HG02571 (cell line): ENCODE measurements around the gene HSD17B13.
"Not testable (repeated sequence)": the region's sequence is repeated elsewhere in the genome, so short reads cannot be mapped to it uniquely, and the experiment has no call there.

ENCODE experiments used
- ATAC-seq: cut with Tn5 transposase; IDR thresholded peaks from one replicate; pipeline ENCODE4 v1.9.1; 2021; ENCODE audit warnings: mild to moderate bottlenecking, moderate library complexity; ENCODE audit not compliant: unreplicated experiment

The HSD17B13 gene, protein sequence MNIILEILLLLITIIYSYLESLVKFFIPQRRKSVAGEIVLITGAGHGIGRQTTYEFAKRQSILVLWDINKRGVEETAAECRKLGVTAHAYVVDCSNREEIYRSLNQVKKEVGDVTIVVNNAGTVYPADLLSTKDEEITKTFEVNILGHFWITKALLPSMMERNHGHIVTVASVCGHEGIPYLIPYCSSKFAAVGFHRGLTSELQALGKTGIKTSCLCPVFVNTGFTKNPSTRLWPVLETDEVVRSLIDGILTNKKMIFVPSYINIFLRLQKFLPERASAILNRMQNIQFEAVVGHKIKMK

DNA sequence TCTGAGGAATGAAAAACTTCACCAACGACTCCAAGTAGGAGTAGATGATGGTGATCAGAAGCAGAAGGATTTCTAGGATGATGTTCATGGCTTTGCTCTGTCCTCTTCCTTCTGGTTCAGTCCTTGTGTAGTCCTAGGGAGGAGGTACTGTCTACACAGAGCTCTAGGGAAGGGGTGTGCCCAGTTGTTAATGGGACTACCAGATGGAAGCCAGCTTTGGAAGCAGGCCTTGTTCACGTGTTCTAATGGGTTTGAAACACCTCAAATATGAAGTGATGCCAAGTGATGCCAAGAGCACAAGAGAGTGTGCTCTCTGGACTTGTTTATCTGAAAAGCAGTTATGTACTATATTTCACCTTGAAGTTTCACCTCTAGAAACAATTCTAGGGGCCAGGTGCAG, at the start of gene HSD17B13:
Gene HSD17B13, minus strand, starts transcription at position 129 of the 400 bp plus-strand sequence. Its CDS starts 41 bp downstream, at position 88.
- no peak for ATAC-seq

DNA sequence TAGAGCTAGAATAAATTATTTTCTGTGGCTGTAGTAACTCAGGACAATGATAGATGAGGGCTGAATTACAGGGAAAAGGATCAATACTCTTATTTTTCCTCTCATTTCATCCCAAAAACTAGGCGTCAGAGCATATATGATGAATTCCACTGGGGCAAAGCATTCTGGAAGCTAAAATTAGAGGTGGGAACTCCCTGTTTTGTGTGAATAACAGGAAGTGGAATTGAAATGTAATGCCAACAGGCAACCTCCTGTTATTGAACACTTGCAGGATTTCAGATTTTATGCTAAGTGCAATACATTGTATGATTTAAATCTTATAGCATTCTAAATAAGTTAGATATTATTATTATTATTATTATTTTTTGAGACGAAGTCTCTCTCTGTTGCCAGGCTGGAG, 47.4 kb upstream of the HSD17B13 start:
- no peak for ATAC-seq

DNA sequence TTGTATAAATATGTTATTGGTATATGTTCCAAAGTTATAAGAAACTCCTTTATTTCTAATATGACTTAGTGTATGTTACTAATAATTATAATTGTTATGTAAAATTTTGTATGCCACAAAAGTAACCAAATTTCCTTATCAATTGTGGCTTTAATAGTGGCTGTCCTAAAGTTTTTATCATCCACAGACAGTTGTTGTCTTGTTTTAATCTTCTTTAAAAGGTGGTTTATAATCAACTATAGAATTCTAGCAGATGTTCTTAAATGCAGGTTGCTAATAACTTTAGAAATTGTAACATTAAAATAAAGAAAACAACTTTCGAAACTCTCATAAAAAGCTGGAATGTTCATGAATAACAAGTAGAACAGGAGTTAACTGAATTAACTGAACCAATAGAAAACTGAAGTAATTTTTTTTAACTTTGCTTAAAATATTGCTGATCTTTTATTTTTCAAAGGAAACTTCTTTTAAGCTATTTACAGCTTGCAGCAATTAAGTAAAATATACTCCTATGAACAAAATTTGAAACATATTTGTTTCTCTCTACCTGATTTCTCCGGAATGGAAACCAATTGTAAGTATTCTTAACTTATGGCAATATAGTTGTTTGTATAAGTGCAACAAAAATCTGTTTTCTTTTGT, 44.0 kb upstream of the HSD17B13 start:
- ATAC-seq, result no peak

DNA sequence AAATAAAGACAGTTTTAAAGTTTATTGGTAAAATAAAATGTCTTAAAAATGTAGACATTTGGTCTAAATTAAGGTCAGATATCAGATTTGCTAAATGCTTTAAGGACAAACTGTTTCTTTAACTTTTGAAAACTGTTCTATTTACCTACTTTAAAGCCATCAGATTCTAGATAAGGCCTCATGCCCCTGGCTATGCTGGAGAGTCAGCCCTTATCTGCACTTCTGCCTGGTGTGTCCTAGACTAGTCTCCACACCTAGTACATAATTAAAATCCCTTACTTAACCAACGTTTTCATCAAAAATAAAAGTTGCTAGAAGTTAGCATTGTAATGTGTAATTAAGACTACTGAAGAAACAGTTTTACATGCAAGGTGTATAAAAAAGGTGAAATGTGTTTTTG, 42.7 kb upstream of the HSD17B13 start:
- ATAC-seq, result no peak

DNA sequence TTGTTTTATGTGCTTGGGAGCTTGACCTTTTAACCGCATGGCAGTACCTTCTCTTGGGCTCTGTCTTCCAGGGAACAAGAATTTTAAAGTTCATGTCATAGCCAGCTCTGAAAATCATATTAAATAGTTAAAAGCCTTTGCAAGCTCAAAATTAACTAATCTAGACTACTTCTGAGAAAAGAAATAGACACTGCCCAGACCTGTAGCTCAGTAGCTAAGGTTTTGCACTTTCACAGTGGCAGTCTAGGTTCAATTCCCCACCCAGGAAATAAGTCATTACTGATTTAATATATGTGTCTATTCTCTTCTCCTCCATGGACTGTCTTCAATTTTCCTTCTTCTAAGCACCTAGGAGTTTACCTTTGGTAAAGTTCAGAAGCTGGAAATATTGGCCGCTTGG, 40.9 kb upstream of the HSD17B13 start:
- no peak for ATAC-seq

DNA sequence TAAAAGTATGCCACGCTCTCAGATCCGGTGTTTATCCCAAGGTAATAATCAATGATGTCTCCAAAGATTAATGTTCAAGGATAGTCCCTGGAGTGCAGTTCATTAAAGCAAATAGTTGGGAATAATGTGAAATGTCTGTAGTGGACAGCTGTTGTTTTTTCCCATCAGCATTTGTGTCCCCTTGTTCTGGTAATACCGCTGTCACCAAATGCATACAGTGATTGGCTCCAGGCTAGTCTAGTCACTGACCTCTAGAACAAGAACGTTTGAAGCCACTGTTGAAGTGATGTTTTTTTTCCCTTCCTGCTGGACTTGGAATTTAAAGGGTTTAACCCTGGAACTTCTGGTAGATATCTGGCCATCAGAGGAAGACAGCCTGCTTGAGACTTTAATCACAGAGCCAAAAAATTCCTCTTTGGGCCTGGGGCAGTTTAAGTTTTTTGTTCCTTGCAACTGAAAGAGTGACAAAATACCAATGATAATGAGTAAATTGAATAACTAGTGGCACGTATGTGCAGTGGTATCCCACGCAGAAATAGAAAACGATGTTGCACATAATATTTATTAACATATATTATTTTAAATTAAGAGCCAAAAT, 37.8 kb upstream of the HSD17B13 start:
- no peak for ATAC-seq

DNA sequence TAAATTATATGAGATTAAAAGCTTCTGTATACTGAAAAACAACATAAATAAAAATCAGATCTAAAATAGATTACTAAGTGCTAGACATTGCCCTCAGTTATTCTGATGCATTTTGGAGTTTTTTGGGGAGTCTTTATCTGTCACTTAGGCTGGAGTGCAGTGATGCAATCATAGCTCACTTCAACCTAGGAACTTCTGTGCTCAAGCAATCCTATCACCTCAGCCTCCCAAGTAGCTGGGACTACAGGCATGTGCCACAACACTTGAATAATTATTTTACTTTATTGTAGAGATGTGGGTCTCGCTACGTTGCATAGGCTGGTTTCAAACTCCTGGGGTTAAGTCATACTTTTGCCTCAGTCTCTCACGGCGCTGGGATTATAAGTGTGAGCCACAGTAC, 36.6 kb upstream of the HSD17B13 start:
- ATAC-seq, result no peak

DNA sequence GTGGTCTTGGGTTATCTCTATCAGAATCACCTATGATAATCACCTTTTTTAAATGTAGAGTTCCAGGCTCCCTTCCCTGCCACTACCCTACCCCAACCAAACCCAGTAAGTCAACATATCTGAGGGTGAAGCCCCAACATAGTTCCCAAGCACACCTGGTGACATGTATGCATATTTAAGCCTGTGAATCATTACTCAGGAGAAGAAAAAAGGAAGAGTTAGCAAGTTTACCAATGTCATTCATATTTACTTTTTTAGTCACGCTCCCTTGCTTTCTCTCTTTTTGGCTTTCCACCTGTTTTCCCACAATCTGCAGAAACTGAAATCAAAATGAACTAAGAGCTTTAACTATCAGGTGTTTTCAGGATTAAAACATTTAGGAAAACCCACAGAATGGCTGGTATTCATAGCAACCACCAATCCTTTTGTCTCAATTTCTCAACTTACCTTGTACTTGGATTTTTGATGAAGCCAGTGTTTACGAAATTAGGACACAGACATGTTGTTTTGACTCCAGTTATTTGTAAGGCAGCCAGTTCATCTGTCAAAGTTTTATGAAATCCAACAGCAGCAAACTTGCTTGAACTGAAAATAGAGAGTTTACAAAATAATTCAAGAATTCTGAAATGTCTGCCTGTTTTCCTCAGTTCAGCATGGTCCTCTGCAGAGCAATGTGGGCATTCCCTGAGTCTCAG, 34.3 kb upstream of the HSD17B13 start:
- ATAC-seq, result no peak

DNA sequence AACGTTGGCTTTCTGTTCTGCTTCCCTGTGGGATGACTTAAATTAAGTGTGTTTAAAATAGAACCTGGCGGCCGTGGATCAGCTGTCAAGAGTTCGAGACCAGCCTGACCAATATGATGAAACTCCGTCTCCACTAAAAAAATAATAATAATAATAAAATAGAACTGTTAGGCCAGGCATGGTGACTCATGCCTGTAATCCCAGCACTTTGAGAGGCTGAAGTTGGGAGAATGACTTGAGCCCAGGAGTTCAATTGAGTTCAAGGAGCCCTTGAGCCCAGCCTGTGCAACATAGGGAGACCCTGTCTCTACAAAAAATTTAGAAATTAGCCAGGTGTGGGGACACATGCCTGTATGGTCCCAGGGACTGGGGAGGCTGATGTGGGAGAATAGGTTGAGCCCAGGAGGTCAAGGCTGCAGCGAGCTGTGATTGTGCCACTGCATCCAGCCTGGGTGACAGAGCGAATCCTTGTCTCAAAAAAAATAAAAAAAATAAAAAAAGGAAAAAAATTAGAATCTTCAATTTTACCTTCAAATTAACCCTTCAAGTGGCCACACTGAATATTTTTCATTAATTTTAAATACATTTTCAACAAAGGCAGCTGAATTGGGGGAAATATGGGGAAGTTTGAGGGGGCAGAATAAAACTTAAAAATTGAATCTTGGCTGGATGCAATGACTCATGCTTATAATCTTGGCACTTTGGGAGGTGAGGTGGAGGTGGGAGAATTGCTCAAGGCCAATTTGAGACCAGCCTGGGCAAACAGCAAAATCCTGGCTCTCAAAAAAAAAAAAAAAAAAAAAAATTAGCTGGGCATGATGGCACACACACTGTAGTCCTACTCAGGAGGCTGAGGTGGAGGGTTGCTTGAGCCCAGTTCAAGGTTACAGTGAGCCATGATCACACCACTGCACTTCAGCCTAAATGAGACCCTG, 31.8 kb upstream of the HSD17B13 start:
- no peak for ATAC-seq

DNA sequence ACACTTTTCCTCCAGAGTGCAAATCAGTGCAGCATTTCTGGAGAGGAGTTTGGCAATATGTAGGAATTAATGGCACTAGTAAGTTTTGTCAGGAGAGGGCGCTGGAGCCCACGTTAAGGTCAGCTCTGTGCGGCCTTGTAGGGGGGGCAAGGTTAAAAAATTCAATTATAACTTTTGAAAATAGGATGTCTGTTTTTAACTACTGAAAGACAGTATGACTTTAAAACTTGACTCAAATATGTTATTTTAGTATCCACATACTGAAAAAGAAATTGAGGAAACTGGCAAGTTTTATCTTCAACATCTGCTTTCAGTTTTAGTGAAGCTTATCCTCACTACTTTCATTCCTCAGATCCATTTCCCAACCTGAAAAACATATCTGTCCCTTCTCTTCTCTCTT, 30.9 kb upstream of the HSD17B13 start:
- ATAC-seq, result peak; percentile 78

DNA sequence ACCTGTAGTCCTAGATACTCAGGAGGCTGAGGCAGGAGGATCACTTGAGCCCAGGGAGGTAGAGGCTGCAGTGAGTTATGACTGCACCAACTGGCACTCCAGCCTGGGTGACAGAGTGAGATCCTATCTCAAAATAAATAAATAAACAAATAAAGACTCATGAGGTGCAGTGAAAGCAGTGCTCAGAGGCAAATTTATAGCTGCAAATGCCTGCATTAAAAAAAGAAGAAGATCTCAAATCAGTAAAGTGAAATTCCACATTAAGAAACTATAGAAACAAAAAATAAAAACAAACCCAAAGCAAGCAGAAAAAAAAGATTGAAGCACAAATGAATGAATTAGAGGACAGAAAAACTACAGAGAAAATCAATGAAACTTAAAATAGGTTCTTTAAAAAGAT, 22.5 kb upstream of the HSD17B13 start:
- ATAC-seq, result no peak

DNA sequence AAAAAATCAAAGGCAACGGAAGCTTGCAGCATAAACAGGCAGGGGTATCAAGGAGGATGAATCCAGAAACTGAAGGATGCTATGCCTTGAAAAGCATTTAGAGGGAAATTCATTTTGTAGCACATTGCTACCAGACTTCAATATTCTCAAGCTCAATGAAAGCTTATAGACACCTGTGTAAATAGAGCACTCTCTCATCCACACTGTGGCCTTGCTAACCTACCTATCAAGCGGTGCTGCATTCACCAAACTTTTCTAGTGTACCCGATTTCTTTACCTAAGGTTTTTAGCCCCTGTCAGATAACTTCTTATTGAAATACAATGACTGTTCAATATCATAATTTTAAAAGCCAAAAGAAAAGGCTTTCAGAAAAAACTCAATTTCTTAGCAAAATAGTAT, 20.2 kb upstream of the HSD17B13 start:
- ATAC-seq, result no peak

DNA sequence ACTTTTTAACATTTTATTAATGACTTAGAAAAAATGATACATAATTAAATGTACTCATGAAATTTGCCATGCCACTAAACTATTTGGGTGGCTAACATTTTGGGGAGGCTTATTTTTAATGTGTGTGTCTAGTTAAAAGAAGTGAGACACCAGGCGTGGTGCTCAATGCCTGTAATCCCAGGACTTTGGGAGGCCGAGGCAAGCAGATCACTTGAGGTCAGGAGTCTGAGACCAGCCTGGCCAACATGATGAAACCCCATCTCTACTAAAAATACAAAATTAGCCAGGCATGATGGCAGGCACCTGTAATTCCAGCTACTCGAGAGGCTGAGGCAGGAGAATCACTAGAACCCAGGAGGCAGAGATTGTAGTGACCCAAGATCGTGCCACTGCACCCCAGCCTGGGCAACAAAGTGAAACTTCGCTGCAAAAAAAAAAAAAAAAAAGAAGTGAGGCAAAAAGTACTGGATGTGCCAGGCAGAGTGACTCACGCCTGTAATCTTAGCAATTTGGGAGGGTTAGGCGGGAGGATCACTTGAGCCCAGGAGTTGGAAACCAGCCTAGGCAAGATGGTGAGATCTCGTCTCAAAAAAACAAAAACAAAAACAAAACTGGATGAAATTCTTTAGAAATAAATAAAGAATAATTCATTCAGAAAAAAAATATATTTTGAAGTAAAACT, 19.4 kb upstream of the HSD17B13 start:
- not testable (repeated sequence) for ATAC-seq

DNA sequence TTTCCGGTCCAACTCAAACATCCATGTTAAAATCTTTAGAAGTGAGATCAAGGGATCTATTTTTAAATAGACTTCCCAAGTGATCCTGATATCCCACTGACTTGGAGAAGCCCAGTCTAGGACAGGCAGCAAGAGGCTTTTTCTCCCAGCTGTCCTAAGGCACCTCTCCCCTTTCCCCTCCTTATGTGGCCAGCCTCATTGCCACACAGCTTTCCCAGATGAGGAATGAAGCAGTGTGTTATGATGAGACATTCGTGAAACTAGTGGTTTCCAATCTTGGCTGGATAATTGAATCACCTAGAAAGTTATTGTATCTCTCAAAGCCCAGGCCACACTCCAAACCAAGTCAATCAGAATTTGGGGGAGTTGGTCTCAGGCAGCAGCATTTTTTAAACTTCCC, 16.8 kb upstream of the HSD17B13 start:
- ATAC-seq, result no peak

DNA sequence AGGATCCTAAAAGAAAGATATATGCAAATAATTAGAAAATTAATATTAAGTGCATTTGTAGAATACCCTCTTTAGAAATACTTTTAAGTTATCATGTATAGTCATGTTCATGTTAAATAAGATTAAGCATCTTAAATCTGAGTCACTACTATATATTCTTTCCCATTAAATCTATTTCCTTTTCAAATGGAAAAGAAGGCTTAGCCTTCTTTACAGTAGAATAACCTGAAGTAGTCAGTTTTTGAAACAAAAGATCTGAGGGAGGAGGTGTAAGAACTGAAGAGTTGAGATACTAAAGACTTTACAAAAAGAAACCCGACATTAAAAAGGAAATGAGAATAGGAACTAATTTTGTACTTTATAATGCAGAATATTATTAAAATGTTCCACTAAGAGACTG, 14.7 kb upstream of the HSD17B13 start:
- ATAC-seq, result no peak

DNA sequence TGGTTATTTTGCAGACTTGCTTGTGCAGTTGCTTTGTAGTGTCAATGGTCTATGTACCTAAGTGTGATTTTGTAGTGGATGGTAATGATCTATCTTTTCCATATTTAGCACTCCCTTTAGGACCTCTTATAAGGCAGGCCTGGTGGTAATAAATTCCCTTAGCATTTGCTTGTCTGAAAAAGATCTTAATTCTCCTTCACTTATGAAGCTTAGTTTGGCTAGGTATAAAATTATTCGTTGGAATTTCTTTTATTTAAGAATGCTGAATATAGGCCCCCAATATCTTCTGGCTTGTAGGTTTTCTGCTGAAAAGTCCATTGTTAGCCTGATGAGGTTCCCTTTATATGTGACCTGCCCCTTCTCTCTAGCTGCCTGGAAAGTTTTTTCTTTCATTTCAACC, 10.6 kb upstream of the HSD17B13 start:
- ATAC-seq, result no peak

DNA sequence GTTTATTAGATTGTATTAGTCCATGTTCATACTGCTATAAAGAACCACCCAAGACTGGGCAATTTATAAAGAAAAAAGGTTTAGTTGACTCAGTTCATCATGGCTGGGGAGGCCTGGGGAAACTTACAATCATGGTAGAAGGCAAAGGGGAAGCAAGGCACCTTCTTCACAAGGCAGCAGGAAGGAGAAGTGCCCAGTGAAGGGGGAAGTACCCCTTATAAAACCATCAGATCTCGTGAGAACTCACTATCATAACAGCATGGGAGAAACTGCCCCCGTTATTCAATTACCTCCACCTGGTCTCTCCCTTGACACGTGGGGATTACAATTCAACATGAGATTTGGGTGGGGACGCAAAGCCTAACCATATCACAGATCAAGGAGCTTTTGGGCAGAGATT, 8.1 kb upstream of the HSD17B13 start:
- no peak for ATAC-seq

DNA sequence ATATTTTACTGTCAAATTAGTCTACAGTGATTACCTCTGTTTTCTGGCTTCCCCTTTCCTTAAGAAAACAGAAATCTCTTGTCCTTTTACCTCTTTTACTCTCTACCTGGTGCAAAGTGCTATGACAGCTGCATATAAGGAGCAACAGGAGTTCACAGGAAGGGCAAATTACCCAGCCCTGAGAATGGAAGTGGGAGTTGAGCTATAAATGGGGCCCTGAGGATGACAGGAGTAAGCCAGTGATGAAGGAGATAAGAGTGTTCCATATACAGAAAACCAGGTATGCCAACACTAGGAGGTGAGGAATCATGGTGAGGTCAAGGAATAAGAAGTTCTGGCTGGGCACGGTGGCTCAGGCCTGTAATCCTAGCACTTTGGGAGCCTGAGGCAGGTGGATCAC, 4.5 kb upstream of the HSD17B13 start:
- ATAC-seq, result no peak

DNA sequence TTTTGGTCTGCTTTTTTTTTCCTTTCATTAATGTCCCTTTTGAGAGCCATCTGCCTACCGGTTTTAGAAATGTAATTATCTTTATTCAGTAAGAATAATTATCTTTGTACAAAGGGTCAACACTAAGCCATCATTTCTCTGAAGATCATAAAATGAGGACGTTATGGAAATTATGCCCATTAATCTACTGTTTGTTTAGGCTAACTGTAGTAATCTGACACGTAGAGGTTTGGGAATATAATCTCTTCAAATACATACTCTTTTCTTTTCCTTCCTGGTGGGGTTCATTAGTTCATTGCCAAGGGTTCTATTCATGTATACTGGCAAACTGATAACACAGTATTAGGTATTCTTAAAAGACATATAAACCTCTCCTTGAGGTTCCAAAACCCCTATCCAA, 3.8 kb upstream of the HSD17B13 start:
- ATAC-seq, result no peak

DNA sequence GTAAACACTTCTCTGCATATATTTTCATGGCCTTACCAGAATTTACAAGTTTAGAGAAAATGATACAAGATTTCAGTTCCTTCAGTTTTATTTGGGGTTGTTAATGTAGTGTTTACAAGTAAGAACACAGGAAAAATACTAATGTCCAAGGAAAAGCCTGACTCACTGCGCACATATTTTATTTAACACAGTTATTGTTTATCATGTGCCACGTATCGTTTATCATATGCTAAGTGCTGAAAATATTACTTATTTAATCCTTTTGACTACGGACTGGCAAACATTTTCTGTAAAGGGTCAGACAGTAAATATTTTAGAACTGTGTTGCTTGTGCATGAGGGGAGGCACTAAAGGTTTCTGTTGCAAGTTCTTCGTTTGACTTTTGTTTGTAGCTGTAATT, 794 bp downstream of the HSD17B13 start:
- ATAC-seq, result no peak
